T-helper 9 cell (primary cell): ENCODE results near the gene HK1.
A peak's percentile ranks its signal among the peaks of the same experiment; 100 is the strongest.
"Not testable (repeated sequence)": the region's sequence is repeated elsewhere in the genome, so short reads cannot be mapped to it uniquely, and the experiment has no call there.

Experiments used
- DNase-seq: peaks from one replicate; pipeline ENCODE4 v3.0.0-alpha.2; 2020

Gene HK1

GRCh38 chr10:69428165-69428564 is 149.9 kb downstream of the HK1 start:
- DNase-seq, result no peak

DNA sequence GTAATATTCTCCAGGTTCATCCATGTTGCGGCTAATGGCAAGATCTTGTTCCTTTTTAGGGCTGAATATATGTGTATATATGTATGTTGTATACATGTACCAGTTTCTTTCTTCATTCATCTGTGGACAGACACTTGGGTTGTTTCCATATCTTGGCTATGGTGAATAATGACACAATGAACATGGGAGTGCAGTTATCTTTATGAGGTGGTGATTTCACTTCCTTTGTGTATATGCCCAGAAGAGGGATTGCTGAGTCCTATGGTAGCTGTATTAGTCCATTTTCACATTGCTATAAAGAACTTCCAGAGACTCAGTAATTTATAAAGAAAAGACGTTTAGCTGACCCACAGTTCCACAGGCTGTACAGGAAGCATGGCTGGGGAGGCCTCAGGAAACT is 155.9 kb downstream of the HK1 start:
- DNase-seq, result no peak

- DNase-seq, result no peak
Measured at GRCh38 chr10:69434926-69435325, 156.6 kb downstream of the HK1 start.

- DNase-seq, result no peak
Measured at GRCh38 chr10:69435966-69436520, 157.7 kb downstream of the HK1 start.

GRCh38 chr10:69437321-69438259 is 159.3 kb downstream of the HK1 start:
- no peak for DNase-seq

DNA sequence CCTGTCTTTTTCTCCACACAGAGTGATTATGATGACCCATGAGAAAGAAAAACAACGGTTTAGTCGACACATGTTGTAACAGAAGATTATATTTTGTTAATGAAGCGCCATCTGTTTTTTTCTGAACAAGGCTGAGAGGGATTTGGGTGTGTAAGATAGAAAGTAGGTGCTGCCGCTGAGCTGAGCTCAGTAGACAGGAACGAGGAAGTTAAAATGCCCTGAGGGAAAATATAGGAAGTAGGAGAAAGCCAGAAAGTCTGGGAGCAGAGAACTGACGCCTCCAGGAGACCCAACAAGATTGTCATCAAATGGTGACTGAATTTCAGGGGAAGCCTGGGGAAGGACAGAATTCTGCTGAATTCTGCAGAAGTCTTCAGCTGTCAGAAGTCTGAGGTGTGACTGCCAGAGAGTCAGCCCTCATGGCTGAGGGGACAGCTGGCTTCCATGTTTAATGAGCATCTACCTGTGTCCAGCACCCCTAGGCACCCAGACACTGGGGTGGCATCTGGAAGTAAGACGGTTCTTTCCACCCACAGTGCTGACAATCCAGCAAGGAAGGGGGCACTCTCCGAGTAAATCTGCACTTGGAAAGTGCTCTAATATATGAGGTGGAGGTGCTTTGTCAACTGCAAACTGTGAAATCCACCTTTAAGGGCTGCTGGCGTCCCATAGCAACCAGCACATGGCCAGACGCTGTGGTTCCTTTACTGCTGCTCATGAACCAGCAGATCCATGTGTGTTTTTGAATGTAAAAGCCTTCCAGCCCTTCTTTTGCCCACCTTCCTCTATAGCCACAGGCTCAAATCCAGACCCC is 160.4 kb downstream of the HK1 start:
- DNase-seq, result no peak

- no peak for DNase-seq
Measured at GRCh38 chr10:69439350-69439739, 161.0 kb downstream of the HK1 start.

DNA sequence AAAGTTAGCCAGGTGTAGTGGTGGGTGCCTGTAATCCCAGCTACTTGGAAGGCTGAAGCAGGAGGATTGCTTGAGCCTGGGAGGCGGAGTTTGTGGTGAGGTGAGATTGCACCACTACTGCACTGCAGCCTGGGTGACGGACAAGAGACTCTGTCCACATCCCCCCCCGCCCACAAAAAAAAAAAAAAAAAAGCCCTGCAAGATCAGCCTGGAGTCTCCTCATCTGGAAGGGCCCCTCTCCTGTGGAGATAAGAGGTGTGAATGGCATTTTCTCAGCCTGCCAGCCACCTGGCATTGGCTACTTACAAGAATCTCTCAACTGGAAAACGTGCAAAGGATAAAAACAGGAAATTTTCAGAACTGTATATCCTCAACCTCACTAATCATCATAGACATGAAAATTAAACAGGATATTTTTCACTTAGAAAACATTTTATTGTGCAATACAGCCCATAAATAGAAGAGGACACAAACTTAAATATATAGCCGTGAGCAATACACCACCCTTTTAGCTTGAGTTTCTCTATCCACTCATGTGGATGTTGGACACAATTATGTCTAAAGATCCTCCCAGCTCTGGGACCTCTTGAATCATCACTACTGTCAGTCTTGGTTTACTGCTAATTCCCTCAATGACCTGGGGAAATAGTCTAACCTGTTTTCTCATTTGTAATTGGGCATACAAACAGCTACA is 161.7 kb downstream of the HK1 start:
- no peak for DNase-seq

- DNase-seq, result no peak
Measured at GRCh38 chr10:69443354-69443753, 165.1 kb downstream of the HK1 start.

- no peak for DNase-seq
Measured at GRCh38 chr10:69445041-69445440, 166.7 kb downstream of the HK1 start.

DNA sequence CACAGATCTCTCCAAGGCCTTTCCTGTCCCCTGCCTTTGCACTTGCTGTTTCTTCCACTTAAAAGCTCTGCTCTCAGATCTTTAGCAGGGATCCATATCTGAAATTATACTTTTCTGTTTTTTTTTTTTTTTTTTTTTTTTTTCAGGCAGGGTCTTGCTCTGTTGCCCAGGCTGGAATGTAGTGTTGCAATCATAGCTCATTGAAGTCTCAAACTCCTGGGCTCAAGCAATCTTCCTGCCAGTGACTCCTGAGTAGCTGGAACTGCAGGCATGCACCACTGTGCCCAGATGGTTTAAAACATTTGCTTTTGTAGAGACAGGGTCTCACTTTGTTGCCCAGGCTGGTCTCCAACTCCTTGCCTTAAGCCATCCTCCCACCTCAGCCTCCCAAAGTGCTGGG is 167.9 kb downstream of the HK1 start:
- no peak for DNase-seq

DNA sequence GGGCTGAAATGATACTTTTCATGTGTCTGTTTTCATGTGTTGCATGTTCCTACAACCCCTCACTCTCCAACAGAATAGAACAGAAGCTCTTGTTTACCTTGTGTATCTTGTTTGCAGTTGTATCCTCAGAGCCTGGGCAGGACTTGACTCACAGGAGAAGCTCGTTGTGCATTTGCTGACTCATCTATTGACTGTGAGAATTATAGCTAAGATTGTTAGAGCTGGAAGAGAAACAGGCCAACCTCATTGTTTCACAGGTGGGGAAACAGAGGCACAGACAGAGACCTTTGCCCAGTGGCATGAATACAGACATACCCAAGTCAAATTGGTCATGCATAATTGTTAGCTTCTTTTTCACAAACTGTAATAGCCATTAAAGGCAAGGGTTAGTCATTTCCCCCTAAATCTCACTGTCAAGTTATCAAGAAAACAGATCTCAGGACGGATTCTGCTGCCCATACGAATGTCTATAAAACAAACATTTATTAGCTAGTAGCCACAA is 168.4 kb downstream of the HK1 start:
- DNase-seq, result no peak

DNA sequence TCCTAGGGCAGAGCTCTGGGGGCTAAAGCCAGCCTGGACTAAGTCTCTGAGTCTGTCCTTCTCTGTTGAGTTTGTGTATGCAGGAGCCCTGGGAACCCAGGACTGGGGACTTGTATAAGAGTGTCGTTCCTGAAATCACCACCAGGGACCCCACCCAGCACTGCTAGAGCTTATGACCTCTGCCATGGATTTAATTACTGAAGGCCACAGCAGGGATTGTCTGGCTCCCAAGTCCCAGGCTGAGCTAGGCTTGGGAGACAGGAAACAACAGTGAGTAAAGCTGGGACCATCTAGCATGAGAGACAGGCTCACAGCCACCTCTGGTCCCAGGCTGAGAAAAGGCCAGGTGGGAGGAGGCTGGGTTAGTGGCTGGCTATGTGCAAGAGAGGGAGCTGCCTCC is 171.5 kb downstream of the HK1 start:
- peak; percentile 45 for DNase-seq

DNA sequence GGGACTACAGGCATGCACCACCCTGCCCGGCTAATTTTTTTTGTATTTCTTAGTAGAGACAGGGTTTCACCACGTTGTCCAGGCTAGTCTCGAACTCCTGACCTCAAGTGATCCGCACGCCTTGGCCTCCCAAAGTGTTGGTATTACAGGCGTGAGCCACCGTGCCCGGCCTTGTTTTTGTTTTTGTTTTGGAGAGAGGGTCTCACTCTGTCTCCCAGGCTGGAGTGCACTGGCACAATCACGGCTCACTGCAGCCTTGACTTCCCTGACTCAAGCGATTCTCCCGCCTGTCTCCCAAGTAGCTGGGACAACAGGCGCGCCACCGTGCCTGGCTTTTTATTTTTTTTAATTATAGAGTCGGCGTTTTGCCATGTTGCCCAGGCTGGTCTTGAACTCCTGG is 172.1 kb downstream of the HK1 start:
- not testable (repeated sequence) for DNase-seq

GRCh38 chr10:69451209-69451783 is 173.0 kb downstream of the HK1 start, which contains the start of gene TSPAN15:
Gene TSPAN15 (plus strand): TSS chr10:69451465. CDS start chr10:69451595, 130 bp downstream.
- peak; percentile 77 for DNase-seq
